Measurements from ENCODE around the gene SLC12A9.

The SLC12A9 gene

DNA sequence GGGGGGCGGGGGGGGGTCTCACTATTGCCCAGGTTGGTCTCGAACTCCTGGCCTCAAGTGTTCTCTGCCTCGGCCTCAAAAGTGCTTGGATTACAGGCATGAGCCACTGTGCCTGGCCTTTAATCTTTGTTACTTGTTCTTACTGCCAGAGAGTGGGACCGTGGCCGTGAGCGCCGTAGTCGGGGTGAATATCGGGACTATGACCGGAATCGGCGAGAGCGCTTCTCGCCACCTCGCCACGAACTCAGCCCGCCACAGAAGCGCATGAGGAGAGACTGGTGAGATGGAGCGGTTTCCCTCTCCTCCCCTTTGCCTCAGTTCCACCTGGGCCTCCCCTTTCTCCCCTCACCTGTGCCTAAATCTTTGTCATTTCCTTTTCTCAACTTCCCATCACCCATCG is 28.6 kb downstream of the SLC12A9 start:
- no peak overlapping the region for H3K27ac ChIP-seq (ENCODE audit: low read depth in 2 of 2, low read length in 2 of 2)
- no peaks in the 10 kb centered on the region for H3K27me3 ChIP-seq (ENCODE audit: control insufficient read depth in 2 of 2, insufficient read depth in 2 of 2, low read length in 2 of 2)
- no peaks in the 10 kb centered on the region for H3K9me3 ChIP-seq (ENCODE audit: control insufficient read depth in 2 of 2, low read length in 2 of 2)
- H3K36me3 ChIP-seq (ENCODE audit: control insufficient read depth in 2 of 2, insufficient read depth in 2 of 2, low read length in 2 of 2), result peaks cover 56 to 62% of the 10 kb centered on the region in 2 donors
- H3K9ac ChIP-seq (ENCODE audit: low read depth in 1 of 2, low read length in 2 of 2), result no peak overlapping the region
- peaks cover 6 to 7% of the 10 kb centered on the region in 2 donors for H3K4me1 ChIP-seq (ENCODE audit: control insufficient read depth in 2 of 2, insufficient read depth in 2 of 2, low read length in 2 of 2)
- no peak overlapping the region for H3K4me3 ChIP-seq (ENCODE audit: low read length in 2 of 2)

DNA sequence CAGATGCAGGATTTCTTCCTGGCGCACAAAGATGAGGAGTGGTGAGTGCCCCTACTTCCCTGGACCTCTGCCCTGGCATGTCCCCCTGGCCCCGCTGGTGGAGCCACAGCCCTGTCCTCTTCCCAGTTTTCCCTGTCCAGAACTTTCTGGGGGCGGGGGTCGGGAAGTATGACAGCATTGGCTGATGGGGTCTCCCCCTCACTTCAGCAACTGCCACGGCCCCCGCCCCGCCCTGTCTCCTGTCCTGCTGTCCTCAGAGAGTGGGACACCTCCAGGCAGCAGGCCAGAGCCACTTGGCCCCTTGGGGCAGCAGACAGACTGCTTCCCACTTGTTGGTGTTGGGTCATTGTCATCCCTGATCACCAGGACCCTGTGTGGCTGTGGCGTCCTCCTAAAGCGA is 29.7 kb downstream of the SLC12A9 start:
- Histone ChIP-seq H3K36me3 (ENCODE audit: control insufficient read depth in 2 of 2, insufficient read depth in 2 of 2, low read length in 2 of 2) (peaks cover 66 to 72% of the 10 kb centered on the region in 2 donors), H3K9me3 (ENCODE audit: control insufficient read depth in 2 of 2, low read length in 2 of 2) (no peaks in the 10 kb centered on the region), H3K27ac (ENCODE audit: low read depth in 2 of 2, low read length in 2 of 2) (no peak overlapping the region), H3K4me1 (ENCODE audit: control insufficient read depth in 2 of 2, insufficient read depth in 2 of 2, low read length in 2 of 2) (peaks cover 3 to 4% of the 10 kb centered on the region in 2 donors), H3K4me3 (ENCODE audit: low read length in 2 of 2) (no peak overlapping the region), H3K27me3 (ENCODE audit: control insufficient read depth in 2 of 2, insufficient read depth in 2 of 2, low read length in 2 of 2) (no peaks in the 10 kb centered on the region), H3K9ac (ENCODE audit: low read depth in 1 of 2, low read length in 2 of 2) (no peak overlapping the region)

DNA sequence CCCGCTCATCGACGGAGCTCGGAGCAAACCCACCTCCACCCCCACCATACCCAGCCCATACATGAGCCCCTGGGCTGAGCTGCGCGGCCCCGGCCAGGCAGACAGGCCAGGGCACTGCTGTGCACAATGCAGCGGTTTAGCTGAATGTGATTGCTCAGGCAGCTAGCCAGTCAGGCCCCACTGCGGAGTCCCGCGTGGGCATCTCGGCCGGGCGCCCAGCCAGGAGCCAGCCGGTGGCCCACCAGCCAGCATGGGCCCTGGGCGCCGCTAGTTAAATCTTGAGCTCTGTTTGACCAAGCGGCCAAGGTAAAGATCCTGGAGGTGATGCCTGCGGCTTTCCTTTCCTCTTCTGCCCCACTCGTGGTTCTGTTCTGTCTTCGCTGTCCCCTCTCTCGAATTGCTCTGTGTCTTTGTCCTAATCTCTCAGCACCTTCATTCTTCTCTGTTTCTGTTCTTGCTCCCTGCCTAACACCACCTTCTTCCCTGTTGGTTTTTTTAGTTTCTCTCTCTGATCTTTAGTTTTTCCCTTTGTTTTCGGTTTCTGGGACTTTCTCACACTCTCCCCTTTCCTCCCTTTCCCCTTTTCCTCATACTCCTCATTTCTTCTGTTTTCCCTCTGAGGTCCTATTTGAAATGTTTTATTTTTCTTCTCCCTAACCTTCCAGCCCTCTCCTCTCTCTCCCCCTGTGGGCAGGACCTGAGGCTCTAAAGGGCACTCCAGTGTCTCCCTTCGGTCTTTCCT is 30.4 kb downstream of the SLC12A9 start:
- no peak overlapping the region for H3K9ac ChIP-seq (ENCODE audit: low read depth in 1 of 2, low read length in 2 of 2)
- no peaks in the 10 kb centered on the region for H3K9me3 ChIP-seq (ENCODE audit: control insufficient read depth in 2 of 2, low read length in 2 of 2)
- H3K36me3 ChIP-seq (ENCODE audit: control insufficient read depth in 2 of 2, insufficient read depth in 2 of 2, low read length in 2 of 2), result peaks cover 63 to 77% of the 10 kb centered on the region in 2 donors
- no peak overlapping the region for H3K27ac ChIP-seq (ENCODE audit: low read depth in 2 of 2, low read length in 2 of 2)
- H3K4me3 ChIP-seq (ENCODE audit: low read length in 2 of 2), result no peak overlapping the region
- H3K27me3 ChIP-seq (ENCODE audit: control insufficient read depth in 2 of 2, insufficient read depth in 2 of 2, low read length in 2 of 2), result no peaks in the 10 kb centered on the region
- peaks cover 11% of the 10 kb centered on the region in 2 donors for H3K4me1 ChIP-seq (ENCODE audit: control insufficient read depth in 2 of 2, insufficient read depth in 2 of 2, low read length in 2 of 2)

DNA sequence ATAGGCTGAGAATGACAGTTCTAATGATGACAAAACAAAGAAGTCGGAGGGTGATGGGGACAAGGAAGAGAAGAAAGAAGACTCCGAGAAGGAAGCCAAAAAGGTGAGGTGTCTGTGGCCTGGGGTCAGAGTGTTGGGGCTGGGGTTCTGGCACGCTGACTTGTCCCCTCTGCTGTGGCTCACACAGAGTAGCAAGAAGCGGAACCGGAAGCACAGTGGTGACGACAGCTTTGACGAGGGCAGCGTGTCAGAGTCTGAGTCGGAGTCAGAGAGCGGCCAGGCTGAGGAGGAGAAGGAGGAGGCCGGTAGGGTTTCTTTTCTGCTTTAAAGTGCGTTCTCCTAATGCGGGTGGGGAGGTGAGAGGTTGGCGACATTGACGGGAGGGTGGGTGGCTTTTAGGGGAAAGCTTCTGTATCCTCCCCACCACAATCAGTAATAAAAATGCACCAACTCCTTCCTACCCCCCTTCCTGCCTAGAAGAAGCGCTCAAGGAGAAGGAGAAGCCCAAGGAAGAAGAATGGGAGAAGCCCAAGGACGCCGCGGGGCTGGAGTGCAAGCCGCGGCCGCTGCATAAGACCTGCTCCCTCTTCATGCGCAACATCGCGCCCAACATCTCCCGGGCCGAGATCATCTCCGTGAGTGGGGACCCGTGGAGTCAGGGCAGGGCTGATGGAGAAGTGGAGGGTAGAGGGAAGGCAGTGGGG is 32.4 kb downstream of the SLC12A9 start:
- no peak overlapping the region for H3K9ac ChIP-seq (ENCODE audit: low read depth in 1 of 2, low read length in 2 of 2)
- H3K4me1 ChIP-seq (ENCODE audit: control insufficient read depth in 2 of 2, insufficient read depth in 2 of 2, low read length in 2 of 2), result peaks cover 25 to 26% of the 10 kb centered on the region in 2 donors
- H3K27me3 ChIP-seq (ENCODE audit: control insufficient read depth in 2 of 2, insufficient read depth in 2 of 2, low read length in 2 of 2), result no peaks in the 10 kb centered on the region
- no peak overlapping the region for H3K4me3 ChIP-seq (ENCODE audit: low read length in 2 of 2)
- H3K36me3 ChIP-seq (ENCODE audit: control insufficient read depth in 2 of 2, insufficient read depth in 2 of 2, low read length in 2 of 2), result peaks cover 61 to 72% of the 10 kb centered on the region in 2 donors
- no peaks in the 10 kb centered on the region for H3K9me3 ChIP-seq (ENCODE audit: control insufficient read depth in 2 of 2, low read length in 2 of 2)
- H3K27ac ChIP-seq (ENCODE audit: low read depth in 2 of 2, low read length in 2 of 2), result no peak overlapping the region

DNA sequence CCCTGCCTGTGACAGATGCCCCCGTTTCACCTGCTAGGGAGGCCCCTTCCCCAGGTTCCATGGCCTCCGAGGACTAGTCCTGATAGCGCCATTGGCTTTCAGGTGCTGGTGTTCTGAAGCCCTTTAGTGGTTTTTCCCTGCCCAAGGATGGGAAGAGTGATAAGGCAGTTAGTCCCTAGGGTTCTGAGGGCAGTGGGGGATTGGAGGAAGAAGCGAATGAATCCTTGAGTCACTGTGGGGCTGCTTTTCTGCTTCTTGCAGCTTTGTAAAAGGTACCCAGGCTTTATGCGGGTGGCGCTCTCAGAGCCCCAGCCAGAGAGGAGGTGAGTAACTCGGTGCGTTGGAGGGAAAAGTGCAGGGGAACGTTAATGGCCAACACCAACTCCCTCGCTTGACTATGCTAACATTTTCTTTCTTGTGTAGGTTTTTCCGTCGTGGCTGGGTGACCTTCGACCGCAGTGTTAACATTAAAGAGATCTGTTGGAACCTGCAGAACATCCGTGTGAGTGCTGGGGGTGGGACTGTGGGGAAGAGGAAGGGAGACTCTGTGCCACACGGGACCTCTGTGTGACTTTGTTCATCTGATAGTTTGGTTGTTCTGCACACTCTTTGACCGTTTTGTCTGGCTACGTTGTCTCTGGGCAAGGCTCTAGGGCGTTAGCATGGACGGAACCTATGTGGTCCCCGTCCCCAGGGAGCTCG is 33.1 kb downstream of the SLC12A9 start:
- peaks cover 60 to 72% of the 10 kb centered on the region in 2 donors for H3K36me3 ChIP-seq (ENCODE audit: control insufficient read depth in 2 of 2, insufficient read depth in 2 of 2, low read length in 2 of 2)
- H3K27me3 ChIP-seq (ENCODE audit: control insufficient read depth in 2 of 2, insufficient read depth in 2 of 2, low read length in 2 of 2), result no peaks in the 10 kb centered on the region
- H3K4me3 ChIP-seq (ENCODE audit: low read length in 2 of 2), result no peak overlapping the region
- H3K27ac ChIP-seq (ENCODE audit: low read depth in 2 of 2, low read length in 2 of 2), result no peak overlapping the region
- H3K4me1 ChIP-seq (ENCODE audit: control insufficient read depth in 2 of 2, insufficient read depth in 2 of 2, low read length in 2 of 2), result peaks cover 30 to 32% of the 10 kb centered on the region in 2 donors
- no peaks in the 10 kb centered on the region for H3K9me3 ChIP-seq (ENCODE audit: control insufficient read depth in 2 of 2, low read length in 2 of 2)
- no peak overlapping the region for H3K9ac ChIP-seq (ENCODE audit: low read depth in 1 of 2, low read length in 2 of 2)

DNA sequence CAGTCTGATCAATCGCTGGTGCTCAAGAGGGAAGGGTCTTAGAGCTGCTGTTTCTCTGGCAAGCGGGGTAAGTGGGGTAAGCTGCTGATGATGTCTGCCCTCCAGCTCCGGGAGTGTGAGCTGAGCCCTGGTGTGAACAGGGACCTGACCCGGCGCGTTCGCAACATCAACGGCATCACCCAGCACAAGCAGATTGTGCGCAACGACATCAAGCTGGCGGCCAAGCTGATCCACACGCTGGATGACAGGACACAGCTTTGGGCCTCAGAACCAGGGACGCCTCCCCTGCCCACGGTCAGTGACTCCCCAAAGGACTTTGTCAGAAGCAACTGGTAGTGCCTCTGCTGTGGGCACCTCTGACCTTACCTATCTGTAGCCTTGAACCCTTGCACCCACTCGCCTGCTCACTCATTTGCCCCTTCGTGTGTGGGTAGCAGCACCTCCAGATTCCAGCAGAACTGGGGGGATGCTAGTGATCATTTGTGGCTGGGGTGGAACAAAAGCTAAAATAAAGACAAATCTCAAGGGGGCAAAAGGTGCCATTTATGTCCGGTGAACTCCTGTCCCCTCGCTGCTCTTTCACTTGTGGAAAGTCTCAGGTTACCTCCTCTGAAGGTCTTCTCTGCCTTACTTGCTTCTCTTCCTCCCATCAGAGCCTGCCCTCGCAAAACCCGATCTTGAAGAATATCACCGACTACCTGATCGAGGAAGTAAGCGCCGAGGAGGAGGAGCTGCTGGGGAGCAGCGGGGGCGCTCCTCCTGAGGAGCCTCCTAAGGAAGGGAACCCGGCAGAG is 33.8 kb downstream of the SLC12A9 start:
- peaks cover 58 to 70% of the 10 kb centered on the region in 2 donors for H3K36me3 ChIP-seq (ENCODE audit: control insufficient read depth in 2 of 2, insufficient read depth in 2 of 2, low read length in 2 of 2)
- H3K9ac ChIP-seq (ENCODE audit: low read depth in 1 of 2, low read length in 2 of 2), result no peak overlapping the region
- peak overlapping the region in 1 of 2 donors; percentile 77 for H3K27ac ChIP-seq (ENCODE audit: low read depth in 2 of 2, low read length in 2 of 2)
- peaks cover 35 to 39% of the 10 kb centered on the region in 2 donors for H3K4me1 ChIP-seq (ENCODE audit: control insufficient read depth in 2 of 2, insufficient read depth in 2 of 2, low read length in 2 of 2)
- no peak overlapping the region for H3K4me3 ChIP-seq (ENCODE audit: low read length in 2 of 2)
- no peaks in the 10 kb centered on the region for H3K27me3 ChIP-seq (ENCODE audit: control insufficient read depth in 2 of 2, insufficient read depth in 2 of 2, low read length in 2 of 2)
- no peaks in the 10 kb centered on the region for H3K9me3 ChIP-seq (ENCODE audit: control insufficient read depth in 2 of 2, low read length in 2 of 2)

DNA sequence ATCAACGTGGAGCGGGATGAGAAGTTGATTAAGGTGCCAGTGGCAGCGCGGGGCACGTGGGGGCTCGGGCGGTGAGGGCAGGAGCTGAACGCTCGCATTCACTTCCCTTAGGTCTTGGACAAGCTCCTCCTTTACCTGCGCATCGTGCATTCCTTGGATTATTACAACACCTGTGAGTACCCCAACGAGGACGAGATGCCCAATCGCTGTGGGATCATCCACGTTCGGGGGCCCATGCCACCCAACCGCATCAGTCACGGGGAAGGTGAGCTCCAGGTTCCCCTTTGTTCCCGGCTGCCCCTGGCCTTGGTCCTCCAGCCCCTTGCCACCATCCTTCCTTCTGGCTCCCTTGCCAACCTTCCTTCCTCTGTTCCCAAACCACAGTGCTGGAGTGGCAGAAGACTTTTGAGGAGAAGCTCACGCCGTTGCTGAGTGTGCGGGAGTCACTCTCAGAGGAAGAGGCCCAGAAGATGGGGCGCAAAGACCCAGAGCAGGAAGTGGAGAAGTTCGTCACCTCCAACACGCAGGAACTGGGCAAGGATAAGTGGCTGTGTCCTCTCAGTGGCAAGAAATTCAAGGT is 34.5 kb downstream of the SLC12A9 start:
- H3K27me3 ChIP-seq (ENCODE audit: control insufficient read depth in 2 of 2, insufficient read depth in 2 of 2, low read length in 2 of 2), result no peaks in the 10 kb centered on the region
- H3K4me1 ChIP-seq (ENCODE audit: control insufficient read depth in 2 of 2, insufficient read depth in 2 of 2, low read length in 2 of 2), result peaks cover 35 to 39% of the 10 kb centered on the region in 2 donors
- H3K4me3 ChIP-seq (ENCODE audit: low read length in 2 of 2), result peak overlapping the region; percentile 3 to 51
- H3K36me3 ChIP-seq (ENCODE audit: control insufficient read depth in 2 of 2, insufficient read depth in 2 of 2, low read length in 2 of 2), result peaks cover 51 to 63% of the 10 kb centered on the region in 2 donors
- H3K9me3 ChIP-seq (ENCODE audit: control insufficient read depth in 2 of 2, low read length in 2 of 2), result no peaks in the 10 kb centered on the region
- peak overlapping the region; percentile 32 to 42 for H3K9ac ChIP-seq (ENCODE audit: low read depth in 1 of 2, low read length in 2 of 2)
- peak overlapping the region; percentile 74 to 77 for H3K27ac ChIP-seq (ENCODE audit: low read depth in 2 of 2, low read length in 2 of 2)

DNA sequence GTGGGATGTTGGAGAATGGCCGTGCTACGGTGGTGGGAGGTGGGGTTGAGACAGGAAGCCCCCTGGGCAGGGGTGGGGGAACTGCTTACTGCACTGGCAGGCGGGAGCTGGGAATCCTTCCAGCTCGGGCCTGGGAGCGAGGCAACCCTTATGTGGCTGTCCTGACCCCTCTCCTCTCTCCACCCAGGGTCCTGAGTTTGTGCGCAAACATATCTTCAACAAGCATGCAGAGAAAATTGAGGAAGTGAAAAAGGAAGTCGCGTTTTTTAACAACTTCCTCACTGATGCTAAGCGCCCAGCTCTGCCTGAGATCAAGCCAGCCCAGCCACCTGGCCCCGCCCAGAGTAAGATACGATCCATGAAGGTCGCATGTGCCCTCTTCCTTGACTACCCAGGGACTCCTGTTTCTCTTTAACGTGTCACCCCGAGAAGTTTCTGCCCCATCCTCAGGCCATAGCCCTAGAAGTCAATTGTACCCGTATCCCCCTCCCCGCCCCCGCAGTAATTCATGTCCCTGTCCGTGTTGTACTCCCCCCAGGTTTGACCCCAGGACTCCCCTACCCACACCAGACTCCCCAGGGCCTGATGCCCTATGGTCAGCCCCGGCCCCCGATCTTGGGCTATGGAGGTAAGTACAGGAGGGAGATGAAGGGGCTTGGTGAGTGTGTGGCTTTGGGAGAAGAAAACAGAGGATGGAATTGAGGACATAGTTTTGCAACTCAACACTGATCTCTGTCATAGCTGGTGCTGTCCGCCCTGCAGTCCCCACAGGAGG is 35.2 kb downstream of the SLC12A9 start:
- Histone ChIP-seq H3K4me1 (ENCODE audit: control insufficient read depth in 2 of 2, insufficient read depth in 2 of 2, low read length in 2 of 2) (peaks cover 35 to 39% of the 10 kb centered on the region in 2 donors), H3K4me3 (ENCODE audit: low read length in 2 of 2) (peak overlapping the region in 1 of 2 donors; percentile 74), H3K27ac (ENCODE audit: low read depth in 2 of 2, low read length in 2 of 2) (peak overlapping the region; percentile 74 to 77), H3K36me3 (ENCODE audit: control insufficient read depth in 2 of 2, insufficient read depth in 2 of 2, low read length in 2 of 2) (peaks cover 46 to 56% of the 10 kb centered on the region in 2 donors), H3K27me3 (ENCODE audit: control insufficient read depth in 2 of 2, insufficient read depth in 2 of 2, low read length in 2 of 2) (no peaks in the 10 kb centered on the region), H3K9me3 (ENCODE audit: control insufficient read depth in 2 of 2, low read length in 2 of 2) (no peaks in the 10 kb centered on the region), H3K9ac (ENCODE audit: low read depth in 1 of 2, low read length in 2 of 2) (peak overlapping the region; percentile 24 to 42)

Measured in mucosa of rectum (tissue), 2 donors.